ENCODE results near the gene PRB2. TPM values are rescaled to one million over a fixed set of nuclear protein-coding genes. Genes with fewer than 3 reads are reported as not detected.
"Not testable (repeated sequence)": the region's sequence is repeated elsewhere in the genome, so short reads cannot be mapped to it uniquely, and the experiment has no call there.

Gene PRB2
- total RNA-seq (not detected in 2 replicates), polyA plus RNA-seq (not detected in 2 replicates)

DNA sequence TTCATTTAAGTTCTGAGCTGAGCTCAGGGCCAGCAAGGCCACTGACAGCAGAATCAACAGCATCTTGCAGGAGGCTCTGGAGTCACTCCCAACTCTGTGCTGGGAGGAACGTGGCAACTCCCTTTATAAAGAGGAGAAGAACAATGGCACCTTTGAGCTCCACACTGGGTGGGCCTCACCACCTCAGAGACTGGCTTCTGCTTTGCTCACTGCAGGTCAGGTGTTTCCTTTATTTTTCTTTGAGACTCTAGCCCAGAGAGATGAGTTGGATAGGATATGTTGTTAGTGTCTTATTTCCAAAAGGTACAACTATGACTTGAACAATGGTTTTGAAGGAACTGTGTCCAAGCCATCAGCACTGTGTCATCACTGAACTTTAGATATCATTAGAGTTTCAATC lies at the start of gene PRB2:
TSS of gene PRB2 (minus strand) at position 101 of the 400 bp plus-strand sequence. CDS start at position 63, 38 bp downstream.
- H3K27ac ChIP-seq; H3K36me3 ChIP-seq; DNase-seq (ENCODE audit: low read depth in 1 of 2, low spot score in 1 of 2); H3K27me3 ChIP-seq; H3K4me3 ChIP-seq; H3K9me3 ChIP-seq (ENCODE audit: low read depth); H3K4me1 ChIP-seq (ENCODE audit: low read depth): not testable (repeated sequence)

DNA sequence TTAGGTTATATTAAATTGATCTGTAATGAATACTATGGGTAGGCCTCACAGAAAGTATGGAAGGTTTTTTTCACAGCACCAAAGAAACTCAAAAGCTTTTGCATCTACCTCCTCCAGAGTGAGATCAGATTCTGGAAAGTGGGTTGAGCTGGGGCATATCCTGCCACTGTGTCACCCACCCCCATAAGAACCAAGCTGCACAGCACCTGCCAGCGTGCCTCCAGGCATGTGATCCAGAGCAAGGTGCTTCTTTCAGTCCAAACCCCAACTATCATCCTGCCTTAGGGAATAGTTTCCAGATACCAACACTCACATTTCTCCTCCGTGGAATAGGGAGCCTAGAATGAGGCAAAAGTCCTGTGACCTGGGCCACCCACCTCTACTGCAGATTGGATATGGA lies 42.6 kb upstream of the PRB2 start:
- DNase-seq (ENCODE audit: low read depth in 1 of 2, low spot score in 1 of 2) = no peak
- H3K4me1 ChIP-seq (ENCODE audit: low read depth) = no peaks in the 10 kb centered on the region
- H3K27me3 ChIP-seq = no peaks in the 10 kb centered on the region
- no peak overlapping the region for H3K4me3 ChIP-seq
- no peaks in the 10 kb centered on the region for H3K36me3 ChIP-seq
- no peaks in the 10 kb centered on the region for H3K9me3 ChIP-seq (ENCODE audit: low read depth)
- TF ChIP-seq, protein P1, sequence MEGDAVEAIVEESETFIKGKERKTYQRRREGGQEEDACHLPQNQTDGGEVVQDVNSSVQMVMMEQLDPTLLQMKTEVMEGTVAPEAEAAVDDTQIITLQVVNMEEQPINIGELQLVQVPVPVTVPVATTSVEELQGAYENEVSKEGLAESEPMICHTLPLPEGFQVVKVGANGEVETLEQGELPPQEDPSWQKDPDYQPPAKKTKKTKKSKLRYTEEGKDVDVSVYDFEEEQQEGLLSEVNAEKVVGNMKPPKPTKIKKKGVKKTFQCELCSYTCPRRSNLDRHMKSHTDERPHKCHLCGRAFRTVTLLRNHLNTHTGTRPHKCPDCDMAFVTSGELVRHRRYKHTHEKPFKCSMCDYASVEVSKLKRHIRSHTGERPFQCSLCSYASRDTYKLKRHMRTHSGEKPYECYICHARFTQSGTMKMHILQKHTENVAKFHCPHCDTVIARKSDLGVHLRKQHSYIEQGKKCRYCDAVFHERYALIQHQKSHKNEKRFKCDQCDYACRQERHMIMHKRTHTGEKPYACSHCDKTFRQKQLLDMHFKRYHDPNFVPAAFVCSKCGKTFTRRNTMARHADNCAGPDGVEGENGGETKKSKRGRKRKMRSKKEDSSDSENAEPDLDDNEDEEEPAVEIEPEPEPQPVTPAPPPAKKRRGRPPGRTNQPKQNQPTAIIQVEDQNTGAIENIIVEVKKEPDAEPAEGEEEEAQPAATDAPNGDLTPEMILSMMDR (IDR thresholded peaks at IDR 0.05; ENCODE audit: low read depth, low read length) = no peak
- no peak overlapping the region for H3K27ac ChIP-seq

DNA sequence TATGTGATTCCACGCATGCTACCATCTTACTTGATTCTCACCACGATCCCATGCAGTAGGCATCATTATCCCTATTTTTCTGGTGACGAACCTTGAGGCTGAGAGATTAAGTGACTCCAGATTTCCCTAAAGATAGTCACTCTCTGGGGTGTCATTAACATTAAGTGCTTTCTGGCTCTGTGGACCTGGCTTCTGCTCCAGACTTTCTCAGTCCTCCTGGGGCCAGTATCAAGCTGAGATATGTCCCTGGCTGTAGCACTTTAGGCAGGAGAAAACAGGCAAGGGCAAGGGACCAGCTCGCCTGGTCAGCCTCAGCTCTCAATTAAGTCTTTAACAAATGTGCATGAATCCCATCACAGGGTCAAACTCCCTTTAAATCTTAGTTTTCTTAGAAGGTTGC lies 38.3 kb upstream of the PRB2 start:
- no peaks in the 10 kb centered on the region for H3K4me1 ChIP-seq (ENCODE audit: low read depth)
- TF ChIP-seq, protein P1 (IDR thresholded peaks at IDR 0.05; ENCODE audit: low read depth, low read length) = no peak
- H3K27ac ChIP-seq = no peak overlapping the region
- no peak for DNase-seq (ENCODE audit: low read depth in 1 of 2, low spot score in 1 of 2)
- no peaks in the 10 kb centered on the region for H3K9me3 ChIP-seq (ENCODE audit: low read depth)
- H3K4me3 ChIP-seq = no peak overlapping the region
- H3K27me3 ChIP-seq = no peaks in the 10 kb centered on the region
- no peaks in the 10 kb centered on the region for H3K36me3 ChIP-seq

DNA sequence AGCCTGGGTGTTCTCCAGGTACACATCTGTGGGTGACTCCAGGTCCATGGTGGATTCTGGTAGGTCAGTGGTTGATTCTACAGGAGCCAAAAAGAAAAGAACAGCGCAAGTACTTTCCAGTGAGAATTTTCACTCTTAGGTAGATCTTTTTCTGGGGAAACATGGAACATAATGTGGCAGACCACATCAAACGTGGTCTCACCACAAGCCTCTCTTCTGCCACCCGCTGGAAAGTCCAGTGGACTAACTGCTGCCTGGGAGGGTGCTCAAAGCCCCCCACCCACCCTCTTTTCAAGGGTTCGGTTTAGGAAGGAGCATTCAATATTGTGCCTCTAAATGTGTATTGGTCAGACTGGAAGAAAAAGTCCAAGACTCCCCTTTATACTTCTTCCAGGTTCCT lies 36.1 kb upstream of the PRB2 start:
- H3K36me3 ChIP-seq = no peaks in the 10 kb centered on the region
- DNase-seq (ENCODE audit: low read depth in 1 of 2, low spot score in 1 of 2) = no peak
- H3K27ac ChIP-seq = no peak overlapping the region
- no peak overlapping the region for H3K4me3 ChIP-seq
- H3K4me1 ChIP-seq (ENCODE audit: low read depth) = no peaks in the 10 kb centered on the region
- H3K9me3 ChIP-seq (ENCODE audit: low read depth) = no peaks in the 10 kb centered on the region
- H3K27me3 ChIP-seq = no peaks in the 10 kb centered on the region
- TF ChIP-seq, protein P1 (IDR thresholded peaks at IDR 0.05; ENCODE audit: low read depth, low read length) = no peak

DNA sequence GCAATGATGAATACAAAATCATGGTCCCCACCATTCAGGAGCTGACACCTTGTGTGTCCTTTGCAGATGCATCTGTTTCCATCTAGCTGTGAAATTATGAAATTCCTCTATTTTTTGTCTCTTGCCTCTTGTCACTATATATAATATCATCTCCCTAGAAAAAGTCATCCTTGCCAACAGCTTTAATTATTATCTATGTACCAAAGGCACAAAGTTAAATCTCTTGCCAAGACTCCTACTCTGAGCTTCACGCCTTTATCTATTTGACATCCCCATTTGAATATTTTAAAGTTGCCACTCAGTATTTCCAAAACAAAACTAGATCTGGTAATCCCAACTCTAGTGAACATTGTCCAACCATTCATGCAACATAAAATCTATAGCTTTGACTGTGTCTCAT lies 32.0 kb upstream of the PRB2 start:
- no peaks in the 10 kb centered on the region for H3K27me3 ChIP-seq
- no peak overlapping the region for H3K4me3 ChIP-seq
- no peak for DNase-seq (ENCODE audit: low read depth in 1 of 2, low spot score in 1 of 2)
- no peaks in the 10 kb centered on the region for H3K36me3 ChIP-seq
- TF ChIP-seq, protein P1 (IDR thresholded peaks at IDR 0.05; ENCODE audit: low read depth, low read length) = no peak
- no peaks in the 10 kb centered on the region for H3K9me3 ChIP-seq (ENCODE audit: low read depth)
- H3K27ac ChIP-seq = no peak overlapping the region
- no peaks in the 10 kb centered on the region for H3K4me1 ChIP-seq (ENCODE audit: low read depth)

DNA sequence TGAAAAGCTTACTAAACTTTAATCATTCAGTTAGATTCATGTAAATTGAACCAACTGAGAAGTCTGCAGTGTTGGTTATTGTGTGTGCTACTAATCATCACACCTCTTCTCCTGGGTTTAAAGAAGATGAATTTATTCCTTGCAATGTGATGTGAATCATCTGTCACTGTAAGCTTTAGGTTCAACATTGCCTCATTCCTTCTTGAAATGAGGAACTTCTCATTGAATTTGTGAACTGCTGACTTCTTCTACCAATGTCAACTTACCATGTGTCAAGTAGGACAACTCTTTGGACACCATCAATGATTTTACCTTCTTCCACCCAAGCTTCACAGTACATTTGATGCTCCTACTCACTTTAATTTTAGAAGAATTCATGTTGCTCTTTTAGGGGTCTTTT lies 17.4 kb upstream of the PRB2 start:
- no peaks in the 10 kb centered on the region for H3K36me3 ChIP-seq

More for the DNA sequence above, 17.4 kb upstream of the PRB2 start:
- Histone ChIP-seq H3K27ac (no peak overlapping the region), H3K9me3 (ENCODE audit: low read depth) (no peaks in the 10 kb centered on the region), H3K4me1 (ENCODE audit: low read depth) (no peaks in the 10 kb centered on the region), H3K27me3 (no peaks in the 10 kb centered on the region), H3K4me3 (no peak overlapping the region)
- TF ChIP-seq, protein P1 (IDR thresholded peaks at IDR 0.05; ENCODE audit: low read depth, low read length) = no peak
- no peak for DNase-seq (ENCODE audit: low read depth in 1 of 2, low spot score in 1 of 2)
